Adrenal gland (tissue), 12 donors: Measurements from ENCODE around the gene PRKCE. TPM values are rescaled to one million over a fixed set of nuclear protein-coding genes. Genes with fewer than 3 reads are reported as not detected.

Experiments used
- DNase-seq, 7 donors: peaks; one replicate each; pipeline ENCODE4 v3.0.0-alpha.2; 2019 to 2020
- H3K27ac ChIP-seq, 5 donors: fragments of 200-600 bp; sonication (generic) in 4 of 5; 1 replicate in 3 of 5; 2 replicates in 2 of 5; pipeline versions ENCODE4 v1.5.1 to v1.8.0; 2016 to 2020; ENCODE audit warnings: mild to moderate bottlenecking in 1 of 5
- H3K27me3 ChIP-seq: fragments of 200-600 bp; 2 replicates; pipeline ENCODE4 v1.8.0; 2021
- H3K36me3 ChIP-seq, 2 donors: fragments of 200-600 bp; replicated peaks in 1 of 2; 1 replicate in 1 of 2; 2 replicates in 1 of 2; pipeline versions ENCODE4 v1.5.1 to v1.8.0; 2018 to 2022
- H3K4me1 ChIP-seq, 2 donors: fragments of 200-600 bp; replicated peaks in 1 of 2; 1 replicate in 1 of 2; 2 replicates in 1 of 2; pipeline versions ENCODE4 v1.5.1 to v1.8.0; 2018 to 2021
- H3K4me3 ChIP-seq, 4 donors: fragments of 200-600 bp; sonication (generic) in 3 of 4; one replicate each; pipeline ENCODE4 v1.5.1; 2016 to 2018
- H3K9me3 ChIP-seq, 3 donors: fragments of 200-600 bp; sonication (generic) in 1 of 3; replicated peaks in 1 of 3; 1 replicate in 2 of 3; 2 replicates in 1 of 3; pipeline versions ENCODE4 v1.5.1 to v1.8.0; 2016 to 2021
- CTCF ChIP-seq, 6 experiments: fragments of 450-650 bp in 4 of 6; fragments of 200-600 bp in 2 of 6; sonication (generic) in 1 of 6; IDR thresholded peaks; 1 replicate in 5 of 6; 2 replicates in 1 of 6; pipeline versions ENCODE4 v1.5.1 to v1.8.0; 2016 to 2021; ENCODE audit warnings: antibody characterized with exemption in 6 of 6, mild to moderate bottlenecking in 2 of 6, moderate library complexity in 1 of 6
- POLR2A ChIP-seq, 2 donors: fragments of 450-650 bp; IDR thresholded peaks; one replicate each; pipeline ENCODE4 v1.6.1; 2017; ENCODE audit warnings: antibody characterized with exemption in 2 of 2, mild to moderate bottlenecking in 2 of 2, moderate library complexity in 1 of 2
- WGBS, 4 donors: extraction: QIAGEN DNeasy Blood & Tissue Kit in 2 of 4; methylation state at CpG; one replicate each; pipeline versions ENCODE4 v1.1.5 to v1.1.7; 2013 to 2017; 5-methylcytosine and 5-hydroxymethylcytosine counted together
- intact Hi-C, 2 donors: fragments of 100-400 bp; cut with DNase I; formaldehyde crosslinking; loops; one replicate each; pipeline versions ENCODE4 v1.14.1 to v1.15.0; 2022 to 2023
- polyA plus RNA-seq, 3 donors: library from polyadenylated mRNA; stranded (reverse); fragments of 200-250 nt in 2 of 3; fragments of 350-450 nt in 1 of 3; fragmentation: Illumina TruSeq in 1 of 3; extraction: RNeasy Lipid Tissue Mini Kit (QIAGEN cat#74804) in 1 of 3; gene quantifications; one replicate each; pipeline ENCODE4 v1.2.3, GENCODE V29; 2013 to 2014
- total RNA-seq, 9 donors: library from RNA; depleted of rRNA in 4 of 9; stranded (reverse); fragments of >200 nt in 4 of 9; fragments of 120-200 nt in 1 of 9; fragmentation: NEBNext Ultra II Directional in 1 of 9; extraction: Animal tissue kit (Norgen Biotek cat#: 25700) in 1 of 9; gene quantifications; one replicate each; pipeline versions ENCODE4 v1.1.0 to v1.2.4, GENCODE V29; 2013 to 2023
- donor health status: healthy with polysubstance abuse.
- donor health status: Bipolar disorder and iron deficiency.
- donor health status: DM: yes; HTN: yes; CAD: no.
- donor health status: DM: no; HTN: no; CAD: no.
- donor health status: DM: no; HTN: no; CAD: no.
- donor health status: DM: yes; HTN: yes; CAD: no.

Gene PRKCE
- total and polyA plus RNA-seq, 12 donors, result 1.9 to 19.2 (median 8.0) TPM

GRCh38 chr2:45652090-45653031, 886 bp downstream of the PRKCE start:
- peaks cover 6 to 27% of the 10 kb centered on the region in 2 donors for H3K4me1 ChIP-seq

GRCh38 chr2:45653122-45653913, 1.8 kb downstream of the PRKCE start:
- intact Hi-C loops, result no loop called here
- 71 to 80% (median 78%) methylated on average over 5 of the region's 5 CpGs for WGBS, 4 donors
- H3K4me3 ChIP-seq, result peak overlapping the region in 1 of 4 donors; percentile 96
- no peak for DNase-seq
- no peak overlapping the region for H3K27ac ChIP-seq
- TF ChIP-seq POLR2A (IDR thresholded peaks at IDR 0.05) (no peak), CTCF (IDR thresholded peaks at IDR 0.05) (no peak)
- H3K27me3 ChIP-seq, result no peaks in the 10 kb centered on the region
- H3K9me3 ChIP-seq, result no peaks in the 10 kb centered on the region
- peaks cover 6 to 27% of the 10 kb centered on the region in 2 donors for H3K4me1 ChIP-seq
- no peaks in the 10 kb centered on the region for H3K36me3 ChIP-seq

More at GRCh38 chr2:45652090-45653031, 886 bp downstream of the PRKCE start:
- Histone ChIP-seq H3K36me3 (no peaks in the 10 kb centered on the region), H3K27ac (peak overlapping the region in 3 of 5 donors; percentile 99 to 100 (median 99)), H3K27me3 (no peaks in the 10 kb centered on the region), H3K4me3 (peak overlapping the region in 2 of 4 donors; percentile 39 to 96), H3K9me3 (no peaks in the 10 kb centered on the region)
- DNase-seq, result peak; percentile 33 to 74 (median 47)
- 3 to 11% (median 6%) methylated on average over 11 to 53 of the region's 53 CpGs for WGBS, 4 donors
- TF ChIP-seq POLR2A (IDR thresholded peaks at IDR 0.05) (no peak), CTCF (IDR thresholded peaks at IDR 0.05) (no peak)
- intact Hi-C loops, result no loop called here

GRCh38 chr2:45654250-45654649, 2.8 kb downstream of the PRKCE start:
- TF ChIP-seq POLR2A (IDR thresholded peaks at IDR 0.05), result no peak
- TF ChIP-seq CTCF (IDR thresholded peaks at IDR 0.05), result no peak
- H3K27me3 ChIP-seq, result no peaks in the 10 kb centered on the region
- peaks cover 6 to 23% of the 10 kb centered on the region in 2 donors for H3K4me1 ChIP-seq
- intact Hi-C loops, result no loop called here
- H3K27ac ChIP-seq, result no peak overlapping the region
- no peak overlapping the region for H3K4me3 ChIP-seq
- DNase-seq, result no peak
- WGBS, 4 donors, result 83 to 96% (median 88%) methylated on average over 3 of the region's 3 CpGs
- no peaks in the 10 kb centered on the region for H3K9me3 ChIP-seq
- no peaks in the 10 kb centered on the region for H3K36me3 ChIP-seq

GRCh38 chr2:45661828-45662227, 10.4 kb downstream of the PRKCE start:
- Histone ChIP-seq H3K9me3 (no peaks in the 10 kb centered on the region), H3K4me3 (no peak overlapping the region), H3K36me3 (no peaks in the 10 kb centered on the region), H3K27ac (no peak overlapping the region), H3K27me3 (no peaks in the 10 kb centered on the region), H3K4me1 (no peaks in the 10 kb centered on the region)
- intact Hi-C loops, result no loop called here
- DNase-seq, result no peak
- no peak for TF ChIP-seq CTCF (IDR thresholded peaks at IDR 0.05)
- TF ChIP-seq POLR2A (IDR thresholded peaks at IDR 0.05), result no peak
- 76 to 82% (median 80%) methylated on average over 2 of the region's 2 CpGs for WGBS, 4 donors
